K562 (cell line): Measurements from ENCODE around the gene PSMC3IP. TPM values are rescaled to one million over a fixed set of nuclear protein-coding genes. Genes with fewer than 3 reads are reported as not detected.

Source experiments
- ATAC-seq: fragments of 200-7000 bp; cut with Tn5 transposase; 3 replicates; pipeline ENCODE4 v1.9.1; 2020; ENCODE audit warnings: moderate library complexity
- BruUV-seq: library from RNA; stranded (reverse); fragments of 400-500 nt; replicated peaks from 2 replicates; lab custom pipeline; 2021; lab: Mats Ljungman, UMichigan
- CTCF ChIA-PET: fragments of 300-600 bp; formaldehyde crosslinking; extraction: SDS; loops from one replicate; lab custom pipeline; 2021; ENCODE audit warnings: low intra/inter-chr PET ratio; lab: Yijun Ruan, JAX
- POLR2A ChIA-PET: fragments of 300-600, 350-650 bp; sonication (Branson Sonifier 250); formaldehyde crosslinking; extraction: SDS; loops from one replicate; lab custom pipeline; 2021; ENCODE audit warnings: antibody characterized with exemption, inconsistent platforms; lab: Yijun Ruan, JAX
- DNase-seq, 4 experiments: peaks; one replicate each; pipeline versions ENCODE4 v3.0.0 to v3.0.0-alpha.2; 2011 to 2018; ENCODE audit warnings: low spot score in 3 of 4, mixed read lengths in 3 of 4; ENCODE audit errors: extremely low read depth in 1 of 4
- FAIRE-seq: peaks from 2 replicates; lab custom pipeline; 2011; peaks lifted over from hg19 to GRCh38; lab: Jason Lieb, UNC
- H2AFZ ChIP-seq: 2 replicates; pipeline ENCODE4 v1.6.0; 2011; ENCODE audit warnings: low read depth, low read length, control low read depth, inconsistent platforms
- H3K27ac ChIP-seq: fragments of 200-600 bp; 3 replicates; pipeline ENCODE4 v1.8.0; 2011; ENCODE audit warnings: low read depth, mild to moderate bottlenecking, control low read depth, inconsistent platforms, low read length, moderate library complexity, mixed read lengths; ENCODE audit errors: extremely low read depth
- H3K27me3 ChIP-seq, 2 experiments: fragments of 300-600 bp in 1 of 2; 2 replicates in 1 of 2; 3 replicates in 1 of 2; pipeline versions ENCODE4 v1.6.0 to v1.8.0; 2011; ENCODE audit warnings: inconsistent platforms in 2 of 2, low read length in 2 of 2, mild to moderate bottlenecking in 1 of 2, mixed read lengths in 1 of 2, moderate library complexity in 1 of 2; ENCODE audit not compliant: control insufficient read depth in 2 of 2, insufficient read depth in 2 of 2
- H3K36me3 ChIP-seq: fragments of 300-600 bp; 3 replicates; pipeline ENCODE4 v1.8.0; 2011; ENCODE audit warnings: mild to moderate bottlenecking, low read length, inconsistent platforms; ENCODE audit not compliant: control insufficient read depth, insufficient read depth
- H3K4me1 ChIP-seq, 2 experiments: fragments of 200-600 bp in 1 of 2; replicated peaks in 1 of 2; 2 replicates in 1 of 2; 3 replicates in 1 of 2; pipeline versions ENCODE4 v1.5.1 to v1.8.0; 2011; ENCODE audit warnings: inconsistent platforms in 2 of 2, low read length in 2 of 2, mild to moderate bottlenecking in 1 of 2, mixed read lengths in 1 of 2, moderate library complexity in 1 of 2; ENCODE audit not compliant: control insufficient read depth in 2 of 2, insufficient read depth in 2 of 2
- H3K4me2 ChIP-seq: 2 replicates; pipeline ENCODE4 v1.6.1; 2011; ENCODE audit warnings: low read length, control low read depth, inconsistent platforms, mixed read lengths; ENCODE audit not compliant: insufficient read depth
- H3K4me3 ChIP-seq: fragments of 200-600 bp; sonication (generic), shearing (Covaris generic); 2 replicates; pipeline ENCODE4 v1.5.1; 2016; ENCODE audit warnings: control low read depth, inconsistent platforms
- H3K79me2 ChIP-seq: fragments of 200-600 bp; 3 replicates; pipeline ENCODE4 v1.8.0; 2011; ENCODE audit warnings: low read length, inconsistent platforms; ENCODE audit not compliant: control insufficient read depth, insufficient read depth
- H3K9ac ChIP-seq, 2 experiments: 2 replicates each; pipeline versions ENCODE4 v1.6.0 to v1.6.1; 2011; ENCODE audit warnings: low read depth in 2 of 2, low read length in 2 of 2, control low read depth in 1 of 2, inconsistent platforms in 1 of 2, mild to moderate bottlenecking in 1 of 2, mixed read lengths in 1 of 2; ENCODE audit not compliant: insufficient read depth in 1 of 2
- H3K9me1 ChIP-seq: one replicate; pipeline ENCODE4 v1.6.0; 2011; ENCODE audit warnings: inconsistent platforms, mild to moderate bottlenecking, low read length, moderate library complexity; ENCODE audit not compliant: control insufficient read depth, insufficient read depth
- H3K9me3 ChIP-seq: replicated peaks from 2 replicates; pipeline ENCODE4 v1.5.1; 2011; ENCODE audit warnings: low read depth, low read length, inconsistent platforms; ENCODE audit not compliant: control insufficient read depth, insufficient read depth
- H4K20me1 ChIP-seq: replicated peaks from 2 replicates; pipeline ENCODE4 v1.6.1; 2011; ENCODE audit warnings: low read length, inconsistent platforms, mixed read lengths; ENCODE audit not compliant: control insufficient read depth, insufficient read depth
- CBX5 ChIP-seq: IDR thresholded peaks from 2 replicates; pipeline ENCODE4 v1.6.1; 2014; ENCODE audit warnings: low read depth, borderline replicate concordance
- FOXP1 ChIP-seq: sonication (generic); formaldehyde crosslinking; IDR thresholded peaks from 2 replicates; pipeline ENCODE4 v1.8.0; 2022; ENCODE audit warnings: mild to moderate bottlenecking, missing genetic modification reagents
- JUND ChIP-seq, 2 experiments: IDR thresholded peaks; 2 replicates in 1 of 2; 3 replicates in 1 of 2; pipeline ENCODE4 v1.6.1; 2011; ENCODE audit warnings: borderline replicate concordance in 2 of 2, low read depth in 2 of 2, low read length in 2 of 2, improper control_type of control experiment in 1 of 2, missing biosample characterization in 1 of 2, missing genetic modification characterization in 1 of 2, missing genetic modification reagents in 1 of 2
- L3MBTL2 ChIP-seq: fragments of 450-650 bp; IDR thresholded peaks from 2 replicates; pipeline ENCODE4 v1.6.1; 2016; ENCODE audit warnings: mild to moderate bottlenecking, moderate library complexity
- NCOA6 ChIP-seq: fragments of 450-650 bp; IDR thresholded peaks from 2 replicates; pipeline ENCODE4 v1.6.1; 2017; ENCODE audit warnings: mild to moderate bottlenecking
- NKRF ChIP-seq: fragments of 450-650 bp; IDR thresholded peaks from 2 replicates; pipeline ENCODE4 v1.6.1; 2016; ENCODE audit warnings: borderline replicate concordance
- POLR2AphosphoS2 ChIP-seq: IDR thresholded peaks from 2 replicates; pipeline ENCODE4 v1.6.1; 2012; ENCODE audit warnings: low read length, improper control_type of control experiment
- RBM39 ChIP-seq: fragments of 200-400 bp; formaldehyde crosslinking; optimal IDR thresholded peaks from 2 replicates; pipeline ENCODE3; 2018; ENCODE audit warnings: low read depth, low read length
- SIRT6 ChIP-seq: IDR thresholded peaks from one replicate; pipeline ENCODE4 v1.6.1; 2012; ENCODE audit warnings: low read depth, mild to moderate bottlenecking, control low read depth, inconsistent platforms, low read length, moderate library complexity
- SMAD4 ChIP-seq: fragments of 250-450 bp; sonication (Bioruptor Pico); conservative IDR thresholded peaks from 2 replicates; pipeline ENCODE4 v1.8.0; 2021; ENCODE audit warnings: inconsistent platforms, mild to moderate bottlenecking, moderate library complexity
- TBL1XR1 ChIP-seq, 2 experiments: IDR thresholded peaks; 2 replicates each; pipeline ENCODE4 v1.6.1; 2012; ENCODE audit warnings: improper control_type of control experiment in 2 of 2, low read length in 2 of 2, mild to moderate bottlenecking in 1 of 2
- TCF7L2 ChIP-seq: fragments of 150-350 bp; IDR thresholded peaks from 2 replicates; pipeline ENCODE4 v1.6.1; 2016; ENCODE audit warnings: low read depth, mild to moderate bottlenecking, low read length, moderate library complexity
- TCFL5 ChIP-seq: fragments of 250-450 bp; sonication (Bioruptor Pico); conservative IDR thresholded peaks from 2 replicates; pipeline ENCODE4 v1.6.1; 2021; ENCODE audit warnings: mild to moderate bottlenecking, moderate library complexity, matching md5 sums
- TEAD4 ChIP-seq, 2 experiments: sonication (generic) in 1 of 2; formaldehyde crosslinking in 1 of 2; IDR thresholded peaks; 2 replicates each; pipeline versions ENCODE4 v1.6.1 to v1.8.0; 2012 to 2022; ENCODE audit warnings: borderline replicate concordance in 1 of 2, inconsistent platforms in 1 of 2, low read length in 1 of 2, mild to moderate bottlenecking in 1 of 2, missing genetic modification reagents in 1 of 2
- THAP7 ChIP-seq: fragments of 250-450 bp; sonication (Bioruptor Pico); IDR thresholded peaks from 2 replicates; pipeline ENCODE4 v1.5.0; 2021
- YY1 ChIP-seq, 3 experiments: IDR thresholded peaks; 2 replicates each; pipeline ENCODE4 v1.6.1; 2011; ENCODE audit warnings: low read length in 2 of 3, mild to moderate bottlenecking in 2 of 3, moderate library complexity in 2 of 3, borderline replicate concordance in 1 of 3, control low read depth in 1 of 3, low read depth in 1 of 3; ENCODE audit not compliant: insufficient read depth in 3 of 3, insufficient replicate concordance in 2 of 3, control insufficient read depth in 1 of 3, insufficient read length in 1 of 3; ENCODE audit errors: extremely low read depth in 1 of 3
- ZC3H4 ChIP-seq: sonication (generic); formaldehyde crosslinking; IDR thresholded peaks from 2 replicates; pipeline ENCODE4 v1.9.0; 2021; ENCODE audit warnings: missing genetic modification reagents, borderline replicate concordance
- ZNF431 ChIP-seq: sonication (generic); formaldehyde crosslinking; IDR thresholded peaks from 2 replicates; pipeline ENCODE4 v1.8.0; 2022; ENCODE audit warnings: mild to moderate bottlenecking, missing genetic modification reagents
- ZNF830 ChIP-seq: fragments of 250-450 bp; sonication (Bioruptor Pico); IDR thresholded peaks from 2 replicates; pipeline ENCODE4 v1.5.0; 2021; ENCODE audit warnings: mild to moderate bottlenecking
- WGBS: fragments of 100-300 bp; shearing (Covaris generic); methylation state at CpG from one replicate; pipeline ENCODE4 v1.1.6; 2016; ENCODE audit warnings: low coverage, mixed read lengths; ENCODE audit not compliant: insufficient coverage; ENCODE audit errors: missing lambda C conversion rate; 5-methylcytosine and 5-hydroxymethylcytosine counted together
- in situ Hi-C: fragments of 300-500 bp; cut with MboI; formaldehyde crosslinking; loops from 4 replicates; pipeline ENCODE4 v1.15.0; 2018; ENCODE audit warnings: inconsistent platforms, mixed read lengths
- intact Hi-C: fragments of 100-400 bp; cut with micrococcal nuclease; formaldehyde crosslinking; loops from 2 replicates; pipeline ENCODE4 v1.14.2; 2022
- polyA plus RNA-seq, 8 experiments: library from polyadenylated mRNA; depleted of rRNA in 4 of 8; stranded (reverse) in 5 of 8; unstranded in 3 of 8; fragments of >200 nt; fragmentation: Nextera tagmentation in 2 of 8; fragmentation: Illumina TruSeq in 1 of 8; extraction: Ambion mirVana in 2 of 8; extraction: Trizol in 1 of 8; gene quantifications; 2 replicates each; pipeline versions ENCODE4 v1.2.1 to v1.2.3, GENCODE V29; 2011 to 2014; ENCODE audit warnings: inconsistent platforms in 1 of 8, missing spikeins in 1 of 8
- total RNA-seq, 7 experiments: library from RNA; depleted of rRNA in 6 of 7; stranded (reverse); fragments of >200 nt in 6 of 7; fragmentation: Illumina TruSeq in 2 of 7; extraction: Trizol in 2 of 7; gene quantifications; 2 replicates each; pipeline versions ENCODE4 v1.2.1 to v1.2.3, GENCODE V29; 2011 to 2021; ENCODE audit warnings: low replicate concordance in 1 of 7

PSMC3IP gene
- total and polyA plus RNA-seq, 9 of the 15 experiments (the other 6 are each of a cell fraction or from before 2014, with no cell fraction given): 13.8 to 65.6 (median 32.8) TPM

GRCh38 chr17:42577140-42577531 lies 393 bp downstream of the PSMC3IP start:
- no peaks in the 10 kb centered on the region for H3K9me1 ChIP-seq
- ATAC-seq: peak; percentile 2
- peak overlapping the region; percentile 85 for H3K27ac ChIP-seq
- FAIRE-seq: peak; percentile 58
- H3K36me3 ChIP-seq: peaks cover 71% of the 10 kb centered on the region
- H3K4me3 ChIP-seq: peak overlapping the region; percentile 70
- intact Hi-C loops (loop anchor here (1.0 to 5.0 kb wide), 2 partner anchors 103 to 185 kb away; partner anchors contain the start of gene RAMP2), in situ Hi-C loops (no loop called here)
- DNase-seq: no peak
- H3K4me1 ChIP-seq: peaks cover 23 to 34% of the 10 kb centered on the region in 2 experiments
- H3K9me3 ChIP-seq: no peaks in the 10 kb centered on the region
- BruUV-seq: TSS peak; percentile 63
- no peaks in the 10 kb centered on the region; the same call in 1 of the 2 replicates for H4K20me1 ChIP-seq
- H3K4me2 ChIP-seq: peak overlapping the region; percentile 86
- peaks cover 59% of the 10 kb centered on the region for H3K79me2 ChIP-seq
- H3K9ac ChIP-seq: peak overlapping the region; percentile 96 to 100
- TF ChIP-seq L3MBTL2 (no peak), TCFL5 (CRISPR knock-in tag) (no peak), POLR2AphosphoS2 (no peak), ZNF431 (CRISPR knock-in tag) (no peak), SMAD4 (no peak), TBL1XR1 (IDR thresholded peaks at IDR 0.05; ENCODE audit: low read length in 2 of 2) (0 out of 4 replicates have a peak, but pooled peaks of 1 of the 2 experiments have one; percentile 2), RBM39 (peak; percentile 87), TCF7L2 (no peak), THAP7 (0 out of 2 replicates have a peak, but pooled peaks have one; percentile 69), SIRT6 (peak; percentile 12), NCOA6 (no peak), ZC3H4 (CRISPR knock-in tag) (0 out of 2 replicates have a peak, but pooled peaks have one; percentile 35), ZNF830 (CRISPR knock-in tag) (0 out of 2 replicates have a peak, but pooled peaks have one; percentile 78), JUND (IDR thresholded peaks at IDR 0.05; ENCODE audit: borderline replicate concordance, low read depth, low read length) (no peak), JUND (tag; IDR thresholded peaks at IDR 0.05; ENCODE audit: borderline replicate concordance, low read depth, low read length) (0 out of 3 replicates have a peak, but pooled peaks have one; percentile 21), TEAD4 (IDR thresholded peaks at IDR 0.05; ENCODE audit: low read length) (no peak), TEAD4 (CRISPR knock-in tag; IDR thresholded peaks at IDR 0.05; ENCODE audit: borderline replicate concordance) (no peak), FOXP1 (CRISPR knock-in tag) (no peak), CBX5 (no peak), NKRF (no peak), YY1 (IDR thresholded peaks at IDR 0.05; ENCODE audit: borderline replicate concordance in 1 of 3, control insufficient read depth in 1 of 3, extremely low read depth in 1 of 3, insufficient read depth in 3 of 3, insufficient read length in 1 of 3, insufficient replicate concordance in 2 of 3, low read depth in 1 of 3, low read length in 2 of 3) (no peak)
- 0% methylated on average over 18 of the region's 18 CpGs for WGBS
- H2AFZ ChIP-seq: peak overlapping the region; percentile 67
- H3K27me3 ChIP-seq: no peaks in the 10 kb centered on the region
- POLR2A ChIA-PET: interaction anchor here (0.6 to 5.7 kb wide), 13 partner anchors 11 to 421 kb away, joined by 3 to 58 read pairs (median 4); partner anchors contain the start of genes MLX and RPL27
- CTCF ChIA-PET: interaction anchor here (0.6 to 1.2 kb wide), 2 partner anchors 362 to 404 kb away, joined by 3 to 4 read pairs; no protein-coding TSS in a partner anchor
